Epithelial cell of proximal tubule (primary cell): ENCODE data around the gene FSD1. TPM values are rescaled to one million over a fixed set of nuclear protein-coding genes. Genes with fewer than 3 reads are reported as not detected.

Source experiments
- DNase-seq: peaks from one replicate; pipeline ENCODE4 v3.0.0-alpha.2; 2011; ENCODE audit warnings: low read depth
- H3K4me3 ChIP-seq: 2 replicates; pipeline ENCODE4 v1.5.1; 2011; ENCODE audit warnings: low read depth, mild to moderate bottlenecking, low read length
- total RNA-seq: library from RNA; depleted of rRNA; stranded (reverse); fragments of >200 nt; gene quantifications from 2 replicates; pipeline ENCODE4 v1.2.3, GENCODE V29; 2015
- TF ChIP-seq, protein P1 (sequence below): conservative IDR thresholded peaks from 2 replicates; pipeline ENCODE4 v1.5.1; 2012; ENCODE audit warnings: low read depth, mild to moderate bottlenecking, low read length

FSD1 gene
- total RNA-seq, 1 donor from 2014 or later, result 17.5 TPM

DNA sequence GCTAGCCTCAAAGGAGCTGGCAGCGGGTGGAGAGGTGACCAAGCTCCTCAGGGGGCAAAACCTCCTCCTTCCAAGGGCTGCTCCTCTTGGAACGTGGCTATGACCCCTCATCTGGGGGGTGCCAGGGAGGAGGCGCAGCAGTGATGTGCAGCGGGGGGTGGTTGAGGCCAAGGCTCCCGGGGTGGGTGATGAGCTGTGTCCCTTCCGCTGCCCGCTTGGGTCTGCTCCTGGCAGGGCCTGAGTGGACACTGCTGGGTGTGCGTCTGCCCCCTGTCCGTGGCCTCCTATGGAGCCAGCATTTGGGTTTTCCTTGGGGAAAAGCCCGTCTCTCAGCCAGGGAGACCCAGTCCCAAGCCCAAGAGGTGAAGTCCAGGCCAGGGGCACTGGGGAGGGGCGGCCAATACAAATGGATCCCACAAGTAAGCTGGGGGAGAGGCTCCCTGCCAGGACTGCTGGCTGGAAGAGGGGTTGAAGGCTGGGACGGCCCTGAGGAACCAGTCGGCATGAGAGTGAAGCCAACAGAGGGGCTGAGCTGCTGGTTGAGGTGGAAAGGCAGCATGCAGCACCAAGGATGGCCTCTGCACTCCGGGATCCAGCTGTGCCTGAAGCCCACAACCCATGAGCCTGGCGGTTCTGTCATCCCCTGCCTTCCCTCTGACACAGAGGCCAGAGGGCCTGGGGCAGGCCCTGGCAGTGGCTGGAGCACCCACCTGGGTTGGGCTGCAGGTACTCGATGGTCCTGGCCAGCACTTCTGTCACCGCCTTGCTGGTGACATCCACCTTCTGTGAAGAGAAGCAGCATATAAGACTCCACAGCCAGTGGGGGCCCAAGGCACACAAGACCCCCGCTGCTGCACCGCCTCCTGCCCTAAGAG lies 61.6 kb downstream of the FSD1 start:
- TF ChIP-seq, protein P1, sequence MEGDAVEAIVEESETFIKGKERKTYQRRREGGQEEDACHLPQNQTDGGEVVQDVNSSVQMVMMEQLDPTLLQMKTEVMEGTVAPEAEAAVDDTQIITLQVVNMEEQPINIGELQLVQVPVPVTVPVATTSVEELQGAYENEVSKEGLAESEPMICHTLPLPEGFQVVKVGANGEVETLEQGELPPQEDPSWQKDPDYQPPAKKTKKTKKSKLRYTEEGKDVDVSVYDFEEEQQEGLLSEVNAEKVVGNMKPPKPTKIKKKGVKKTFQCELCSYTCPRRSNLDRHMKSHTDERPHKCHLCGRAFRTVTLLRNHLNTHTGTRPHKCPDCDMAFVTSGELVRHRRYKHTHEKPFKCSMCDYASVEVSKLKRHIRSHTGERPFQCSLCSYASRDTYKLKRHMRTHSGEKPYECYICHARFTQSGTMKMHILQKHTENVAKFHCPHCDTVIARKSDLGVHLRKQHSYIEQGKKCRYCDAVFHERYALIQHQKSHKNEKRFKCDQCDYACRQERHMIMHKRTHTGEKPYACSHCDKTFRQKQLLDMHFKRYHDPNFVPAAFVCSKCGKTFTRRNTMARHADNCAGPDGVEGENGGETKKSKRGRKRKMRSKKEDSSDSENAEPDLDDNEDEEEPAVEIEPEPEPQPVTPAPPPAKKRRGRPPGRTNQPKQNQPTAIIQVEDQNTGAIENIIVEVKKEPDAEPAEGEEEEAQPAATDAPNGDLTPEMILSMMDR, result no peak

DNA sequence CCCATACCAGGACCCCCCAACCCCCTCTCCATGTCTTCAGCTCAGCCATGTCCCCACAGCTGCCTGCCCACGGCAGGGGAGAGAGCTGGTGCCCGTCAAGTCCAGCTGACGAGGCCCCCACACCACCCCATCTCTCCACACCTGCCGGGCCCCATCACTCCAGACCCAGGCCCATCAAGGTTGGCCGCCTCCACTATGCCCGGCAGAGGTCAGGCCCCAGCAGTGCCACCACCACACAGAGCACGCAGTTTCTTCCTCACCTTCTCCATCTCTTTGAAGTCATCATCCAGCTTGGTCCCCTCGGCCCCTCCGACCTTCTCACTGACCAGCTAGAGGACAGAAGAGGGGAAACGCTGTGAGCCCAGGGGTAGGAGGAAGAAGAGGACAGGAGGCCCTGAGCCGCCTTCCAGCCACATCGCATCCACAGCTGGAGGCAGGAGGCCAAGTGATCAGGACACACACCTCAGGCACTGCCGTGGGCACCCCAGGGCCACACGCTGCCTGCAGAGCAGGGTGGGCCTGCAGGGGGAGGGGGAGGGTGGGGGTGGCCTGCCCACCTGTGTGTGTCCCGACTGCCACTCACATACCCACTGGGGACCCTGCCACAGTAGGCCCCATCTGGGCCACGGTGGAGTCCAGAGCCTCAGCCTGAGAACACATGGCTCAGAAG lies 62.4 kb downstream of the FSD1 start:
- TF ChIP-seq, protein P1, result no peak
- no peak for DNase-seq
- no peak overlapping the region for H3K4me3 ChIP-seq

More for the DNA sequence above, 61.6 kb downstream of the FSD1 start:
- H3K4me3 ChIP-seq, result no peak overlapping the region
- no peak for DNase-seq

DNA sequence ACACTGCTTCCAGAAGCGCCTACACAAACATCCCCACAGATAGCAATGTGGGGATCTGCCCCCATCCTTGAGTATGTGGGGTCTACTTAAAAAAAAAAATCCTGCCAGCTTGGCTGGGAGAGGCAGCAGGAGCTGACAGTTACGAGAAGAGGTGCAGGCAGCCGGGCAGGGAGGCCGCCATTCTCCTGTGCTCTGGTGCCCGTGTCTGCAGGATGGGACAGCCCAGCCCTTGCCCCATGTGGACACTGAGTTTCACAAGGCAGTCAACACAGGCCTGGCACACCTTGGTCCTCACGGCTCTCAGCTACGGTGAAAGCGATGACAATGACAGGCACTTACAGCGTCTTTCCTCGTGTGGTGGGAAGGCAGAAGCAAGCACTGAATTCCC lies 62.9 kb downstream of the FSD1 start:
- no peak overlapping the region for H3K4me3 ChIP-seq
- TF ChIP-seq, protein P1, result no peak
- no peak for DNase-seq

DNA sequence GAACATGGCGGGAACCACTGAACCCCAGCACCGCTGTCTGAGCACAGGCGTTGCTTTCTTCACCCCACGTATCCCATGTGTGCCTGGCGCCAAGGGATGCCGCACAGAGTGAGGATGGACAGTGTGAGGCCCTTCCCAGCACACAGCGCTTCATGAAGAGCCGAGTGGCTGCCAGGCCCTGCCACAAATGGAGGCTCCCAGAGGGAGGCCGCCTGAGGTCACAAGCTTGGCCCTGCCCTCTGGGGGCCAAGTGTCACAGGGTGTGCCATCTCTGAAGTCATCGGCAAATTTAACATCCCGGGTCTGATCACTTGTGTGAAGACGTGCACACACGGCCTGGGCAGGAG lies 63.4 kb downstream of the FSD1 start:
- H3K4me3 ChIP-seq, result no peak overlapping the region
- no peak for DNase-seq
- TF ChIP-seq, protein P1, result no peak

DNA sequence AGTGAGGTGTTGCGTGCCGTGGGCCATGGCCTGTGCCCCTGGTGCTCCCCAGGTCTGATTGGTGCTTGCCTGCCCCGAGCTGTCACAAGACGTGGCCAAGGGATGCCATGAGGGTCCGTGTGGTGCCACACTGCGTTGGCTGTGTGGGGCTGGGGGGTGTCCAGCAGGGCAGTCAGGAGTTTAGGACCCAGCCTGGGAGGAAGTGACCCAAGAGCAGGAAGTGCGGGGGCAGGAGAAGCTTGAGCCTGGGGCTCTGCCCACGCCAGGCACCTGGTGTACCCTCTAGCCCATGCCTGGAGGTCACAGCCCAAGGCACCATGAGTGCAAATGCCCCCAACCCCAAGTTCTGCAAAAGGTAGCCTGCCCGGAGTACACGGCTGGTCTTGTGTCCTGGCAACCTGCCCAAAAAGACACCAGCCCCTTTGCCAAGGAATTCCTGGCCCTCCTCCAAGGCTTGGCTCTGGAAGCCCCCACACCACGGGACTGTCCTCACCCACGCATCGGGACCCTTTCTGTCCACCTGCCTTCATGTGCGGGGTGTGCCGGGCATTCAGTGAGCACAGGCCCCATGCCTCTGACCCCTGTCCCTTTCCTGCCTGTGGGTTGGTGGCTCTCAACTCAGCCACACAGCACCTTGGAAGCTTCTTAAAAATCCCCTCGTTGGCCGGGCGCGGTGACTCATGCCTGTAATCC lies 63.9 kb downstream of the FSD1 start:
- no peak for DNase-seq
- no peak overlapping the region for H3K4me3 ChIP-seq
- TF ChIP-seq, protein P1, result no peak

DNA sequence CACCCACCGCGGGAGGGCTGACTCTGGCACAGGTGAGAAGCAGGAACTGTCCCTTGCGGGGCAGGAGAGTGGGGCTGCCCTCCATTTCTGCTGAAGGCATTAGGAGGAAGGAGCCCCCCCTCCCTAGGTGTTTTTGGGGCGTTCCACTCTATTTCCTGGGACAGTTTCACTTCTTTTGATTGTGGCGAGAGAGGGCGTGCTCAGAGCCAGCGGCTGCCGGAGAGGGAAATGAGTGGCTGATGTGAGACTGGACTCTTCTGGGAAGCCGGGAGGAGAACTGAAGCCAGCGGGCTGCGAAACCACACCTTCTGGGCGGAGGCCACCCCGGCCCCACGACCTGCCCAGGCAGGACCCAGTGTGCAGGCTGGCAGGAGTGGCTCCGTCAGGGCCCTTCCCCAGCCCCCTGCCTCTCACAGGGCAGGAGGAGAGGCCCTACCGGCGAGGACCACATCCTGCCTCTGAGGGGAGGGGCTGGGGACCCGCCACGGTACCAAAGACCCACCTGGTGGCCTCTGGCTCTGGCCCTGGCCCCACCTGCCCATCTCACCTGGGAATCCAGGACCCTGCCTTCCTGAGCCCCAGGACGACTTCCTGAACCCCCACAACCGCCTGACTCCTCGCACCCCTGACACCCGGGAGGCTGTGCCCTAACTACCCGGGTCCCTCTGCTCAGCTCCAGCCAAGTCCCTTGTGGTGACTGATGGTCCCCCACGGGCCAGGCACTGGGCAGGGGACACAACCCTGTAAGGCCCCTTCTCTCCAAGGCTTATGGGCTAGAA lies 64.9 kb downstream of the FSD1 start:
- TF ChIP-seq, protein P1, result peak; percentile 5
- H3K4me3 ChIP-seq, result peak overlapping the region; percentile 44
- DNase-seq, result no peak
